ENCODE data around the gene CETN3.

GRCh38 chr5:90353254-90353653, 56.3 kb downstream of the CETN3 start:
- no peak for TF ChIP-seq EZH2 (optimal IDR thresholded peaks at IDR 0.05; ENCODE audit: low read depth, low read length)
- no peak for TF ChIP-seq CTCF (IDR thresholded peaks at IDR 0.05; ENCODE audit: low read length)
